Measurements from ENCODE around the gene LYST.

Gene LYST

DNA sequence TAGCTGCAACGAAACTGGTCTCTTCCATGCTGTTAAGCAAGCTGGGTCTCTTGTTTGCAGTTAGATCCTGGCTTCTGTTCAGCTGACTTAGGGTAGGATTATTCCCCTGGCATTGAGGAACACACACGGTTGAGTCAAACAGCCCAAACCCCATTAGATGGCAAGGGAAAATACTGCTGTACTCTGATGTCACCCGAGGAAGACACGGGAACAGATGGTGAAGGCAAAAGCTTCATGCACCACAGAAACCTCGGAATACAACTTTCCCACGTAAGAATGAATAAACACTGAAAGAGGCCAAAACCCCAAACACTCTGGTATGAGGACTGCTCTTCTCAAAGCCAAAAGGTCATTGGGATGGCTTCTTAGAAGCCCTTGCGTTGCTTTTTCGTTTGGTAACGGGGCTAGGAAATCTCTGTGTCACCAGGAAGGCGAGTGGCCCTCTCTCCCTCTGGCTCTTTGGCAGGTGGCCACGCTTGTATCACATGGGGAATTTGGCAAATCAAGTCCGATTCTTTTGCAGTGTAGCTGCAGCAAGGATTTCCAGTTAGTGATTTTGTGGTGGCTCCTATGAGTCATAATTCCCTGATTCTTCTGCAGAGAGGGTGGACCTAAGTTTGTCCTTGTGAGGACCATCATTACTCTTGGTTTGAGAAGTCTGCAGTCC, 16.7 kb upstream of the LYST start:
- no peak for DNase-seq (ENCODE audit: low spot score)

DNA sequence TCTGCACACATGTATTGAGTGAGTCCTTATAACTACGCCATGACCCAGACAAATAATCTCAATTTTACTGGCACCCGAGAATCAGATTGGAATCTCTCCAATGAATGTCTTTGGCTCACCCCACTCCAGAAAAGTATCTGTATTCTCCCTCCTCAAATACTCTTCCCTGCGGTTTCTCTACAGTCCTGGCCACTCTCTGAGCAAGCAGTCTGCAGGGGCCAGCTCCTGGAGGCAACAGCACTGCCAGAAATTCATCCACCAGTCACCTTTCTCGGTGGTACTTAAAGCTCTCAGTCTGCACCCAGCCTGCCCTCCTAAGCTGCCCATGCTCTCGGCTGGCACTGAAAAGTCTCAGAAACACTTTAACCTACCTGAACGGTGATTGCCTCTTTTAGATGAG, 16.1 kb upstream of the LYST start:
- no peak for DNase-seq (ENCODE audit: low spot score)

DNA sequence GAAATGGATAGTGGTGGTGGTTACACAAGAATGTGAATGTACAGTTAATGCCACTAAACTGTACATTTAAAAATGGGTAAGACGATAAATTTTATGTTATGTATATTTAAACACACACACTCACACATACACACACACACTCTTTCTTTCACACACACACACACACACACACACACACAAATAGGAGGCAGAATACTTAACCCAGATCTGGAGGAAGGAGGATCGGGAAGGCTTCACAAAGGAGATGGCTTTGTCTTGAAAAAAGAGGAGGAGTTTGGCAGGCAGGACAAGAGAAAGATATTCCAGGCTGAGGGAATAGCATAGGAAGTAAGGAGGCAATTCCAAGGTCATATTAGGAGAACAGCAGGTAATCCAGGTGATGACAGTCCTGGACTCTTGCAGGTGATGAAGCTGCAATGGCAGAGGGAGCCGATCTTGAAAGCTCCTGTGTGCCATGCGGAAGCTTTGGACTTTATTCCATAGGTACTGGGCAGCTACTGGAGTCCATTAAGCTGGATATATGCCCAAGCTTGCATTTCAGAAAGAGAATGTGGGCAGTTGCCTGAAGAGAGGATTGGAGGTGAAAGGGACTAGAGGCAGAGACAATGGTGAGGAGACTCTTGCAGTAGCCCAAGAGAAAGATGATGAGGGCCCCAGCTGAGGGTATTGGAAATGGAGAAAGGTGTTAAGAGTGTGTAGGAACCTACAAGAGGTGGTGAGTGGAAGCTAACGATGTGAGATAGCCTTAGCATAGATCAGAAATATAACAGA, 15.4 kb upstream of the LYST start:
- no peak for DNase-seq (ENCODE audit: low spot score)

DNA sequence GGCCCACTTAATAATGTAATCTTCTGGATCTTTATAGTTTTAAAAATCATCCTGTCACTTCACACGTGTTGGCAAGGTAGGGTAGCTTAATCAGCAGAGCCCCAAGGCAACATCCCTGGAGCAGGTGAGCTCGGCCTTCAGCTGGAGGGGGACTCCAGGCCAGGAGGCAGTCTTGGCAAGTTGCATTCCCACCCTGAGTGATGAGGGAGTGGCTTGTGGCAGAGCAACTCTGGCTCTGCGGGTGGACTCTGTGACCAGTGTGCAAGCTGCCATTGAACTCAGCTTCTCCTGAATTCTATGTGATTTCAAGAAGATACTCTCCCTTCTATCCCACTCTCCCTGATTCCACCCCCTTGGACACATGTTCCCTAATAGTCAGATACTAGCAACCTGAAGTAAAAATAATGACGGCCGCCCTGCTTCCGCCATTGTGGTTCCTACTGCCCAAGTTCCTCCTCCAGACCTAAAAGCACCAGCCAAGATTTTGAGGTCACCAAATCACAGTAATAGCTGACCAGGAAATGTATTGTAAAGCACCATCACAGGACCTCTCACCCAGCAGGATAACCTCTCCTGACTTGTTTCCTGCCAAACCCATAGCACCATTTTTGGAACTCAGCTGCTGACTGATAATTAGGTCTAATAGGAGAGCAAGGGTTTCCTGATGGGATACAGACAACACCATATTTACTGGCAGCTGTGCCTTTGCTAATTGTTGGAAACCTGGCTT, 11.5 kb upstream of the LYST start:
- DNase-seq (ENCODE audit: low spot score) = no peak

GRCh38 chr1:235876402-235876841, 9.7 kb upstream of the LYST start:
- no peak for DNase-seq (ENCODE audit: low spot score)

DNA sequence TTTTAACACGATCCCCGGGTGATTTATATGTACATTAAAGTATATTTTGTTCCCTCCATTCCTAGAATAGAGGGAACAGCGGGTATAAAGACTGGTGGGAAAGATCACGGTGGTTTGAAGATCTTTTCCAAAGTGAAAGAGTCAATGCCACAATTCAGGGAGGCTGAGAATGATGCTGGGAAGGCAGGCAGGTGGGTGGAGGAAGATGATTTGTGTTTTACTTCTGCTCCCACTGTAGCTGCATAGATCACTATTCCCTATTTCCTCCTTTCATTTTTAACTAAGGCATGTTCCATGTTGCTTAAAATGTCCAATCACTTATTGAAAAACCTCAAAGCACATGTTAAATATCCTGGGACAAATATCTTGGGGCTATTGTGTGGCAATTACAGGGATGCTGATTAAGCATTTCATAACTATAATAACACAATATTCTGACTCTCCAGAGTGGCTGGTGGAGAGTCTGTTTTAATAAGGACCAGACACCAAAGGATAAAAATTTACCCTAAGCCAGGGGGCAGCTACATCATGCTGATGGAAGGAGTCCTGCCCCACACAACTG, 8.4 kb upstream of the LYST start:
- no peak for DNase-seq (ENCODE audit: low spot score)

DNA sequence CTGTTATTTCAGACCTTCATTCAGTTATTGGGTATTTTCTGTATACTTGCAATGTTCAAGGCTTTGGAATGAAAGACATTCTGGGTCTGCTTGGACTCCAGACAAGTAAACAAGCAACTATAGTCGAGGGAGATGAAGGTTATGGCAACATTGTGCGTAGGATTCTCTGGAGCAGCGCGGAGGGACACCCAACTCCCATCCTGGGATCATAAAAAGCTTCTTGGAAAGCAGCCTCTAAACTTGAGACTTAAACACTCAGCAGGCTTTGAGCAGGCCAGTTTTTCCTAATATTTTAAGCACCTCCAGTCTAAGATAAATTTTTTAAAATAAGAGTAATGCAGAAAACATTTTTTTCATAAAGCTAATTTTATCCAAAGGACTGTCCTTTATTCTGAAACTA, 7.6 kb upstream of the LYST start:
- DNase-seq (ENCODE audit: low spot score) = no peak

- no peak for DNase-seq (ENCODE audit: low spot score)
These were observed 6.9 kb upstream of the LYST start for GRCh38 chr1:235873571-235873970.

GRCh38 chr1:235873045-235873444, 6.3 kb upstream of the LYST start:
- no peak for DNase-seq (ENCODE audit: low spot score)

- no peak for DNase-seq (ENCODE audit: low spot score)
These were observed 5.6 kb upstream of the LYST start for GRCh38 chr1:235872270-235872669.

- DNase-seq (ENCODE audit: low spot score) = no peak
These were observed 1.3 kb upstream of the LYST start for GRCh38 chr1:235867903-235868469.

GRCh38 chr1:235866913-235867845, 473 bp upstream of the LYST start:
- peak; percentile 91 for DNase-seq (ENCODE audit: low spot score)

GRCh38 chr1:235865565-235866204, 1.0 kb downstream of the LYST start:
- no peak for DNase-seq (ENCODE audit: low spot score)

GRCh38 chr1:235864931-235865525, 1.7 kb downstream of the LYST start:
- no peak for DNase-seq (ENCODE audit: low spot score)

GRCh38 chr1:235864469-235864868, 2.2 kb downstream of the LYST start:
- no peak for DNase-seq (ENCODE audit: low spot score)

DNA sequence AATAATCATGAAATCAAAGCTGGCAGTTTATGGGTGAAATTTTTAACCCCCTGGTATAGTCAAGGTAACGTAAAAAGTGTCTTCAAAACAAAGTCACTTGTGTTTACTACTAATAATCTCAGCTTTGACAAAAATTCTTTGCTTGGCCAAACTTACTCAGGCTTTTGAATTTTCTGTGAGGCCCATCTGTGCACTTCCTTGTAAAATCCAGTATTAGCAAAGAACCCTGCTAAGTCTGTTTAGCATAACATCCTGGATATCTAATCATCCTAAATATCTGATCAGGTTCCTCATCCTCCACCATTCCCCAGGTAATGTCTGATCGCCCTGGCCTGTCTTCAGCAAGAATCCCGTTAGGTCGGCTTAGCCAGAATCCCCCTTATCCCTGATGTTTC, 3.0 kb downstream of the LYST start:
- no peak for DNase-seq (ENCODE audit: low spot score)

DNA sequence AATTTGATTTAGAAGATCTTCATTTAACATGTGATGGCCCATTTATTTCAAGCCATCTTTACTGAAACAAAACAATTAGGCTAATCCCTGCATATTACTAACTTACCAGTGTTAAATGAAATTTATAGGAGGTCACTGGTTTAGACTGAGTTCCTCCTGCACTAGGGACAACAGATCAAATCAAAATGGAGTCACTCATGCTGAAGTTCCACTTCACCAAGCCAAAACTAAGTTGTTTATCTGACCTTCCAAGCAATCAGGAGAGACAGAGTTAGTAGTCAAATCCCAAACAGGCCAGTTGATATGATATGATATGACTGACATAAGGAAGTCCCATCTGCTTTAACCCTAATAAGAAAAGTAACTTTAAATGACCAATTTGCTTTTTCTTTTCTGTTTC, 4.8 kb downstream of the LYST start:
- no peak for DNase-seq (ENCODE audit: low spot score)

- no peak for DNase-seq (ENCODE audit: low spot score)
These were observed 5.9 kb downstream of the LYST start for GRCh38 chr1:235860829-235861228.

DNA sequence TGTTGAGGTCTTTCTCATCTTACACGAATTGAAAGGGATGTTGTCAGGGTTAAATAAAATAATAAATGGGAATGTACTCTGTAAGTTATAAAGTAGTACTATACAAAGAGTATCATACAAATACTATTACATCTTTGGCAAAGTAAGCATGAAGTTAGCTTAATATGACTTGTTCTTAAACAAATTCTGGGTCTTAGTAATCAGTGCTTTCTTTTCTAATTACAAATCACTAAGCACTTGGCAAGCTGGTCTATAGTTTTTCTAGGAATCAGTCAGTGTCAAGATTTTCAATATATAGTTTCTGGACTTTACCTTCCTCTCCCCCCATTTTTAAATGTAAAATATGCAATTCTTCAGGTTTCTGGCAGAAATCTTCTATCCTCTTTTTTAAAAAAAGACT, 6.9 kb downstream of the LYST start:
- no peak for DNase-seq (ENCODE audit: low spot score)

DNA sequence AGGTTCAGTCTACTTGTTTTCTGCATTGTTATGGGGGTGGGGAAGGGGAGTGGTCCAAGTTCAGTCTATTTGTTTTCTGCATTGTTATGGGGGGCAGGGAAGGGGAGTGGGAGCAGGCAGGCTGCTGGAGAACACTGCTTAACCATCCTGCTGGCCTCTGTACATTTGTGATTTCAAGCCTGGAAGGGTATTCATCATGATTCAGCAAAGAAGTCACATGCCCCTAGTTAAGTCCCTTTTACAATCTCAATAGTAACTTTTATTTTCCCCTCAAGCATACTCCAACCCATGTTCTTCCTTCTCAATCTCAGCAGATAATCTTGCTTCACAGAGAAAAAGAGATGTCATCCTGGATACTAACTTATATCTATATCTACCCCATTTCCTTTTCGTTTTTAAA, 7.9 kb downstream of the LYST start:
- no peak for DNase-seq (ENCODE audit: low spot score)
